GM12878 (cell line): ENCODE results near the gene SYPL2.

Experiments
- ASH2L ChIP-seq: fragments of 300-600, 200-600 bp; sonication (generic); IDR thresholded peaks from 2 replicates; pipeline ENCODE4 v1.6.1; 2017; ENCODE audit warnings: low read depth, mild to moderate bottlenecking, borderline replicate concordance
- CREB1 ChIP-seq: IDR thresholded peaks from 2 replicates; pipeline ENCODE4 v1.6.1; 2012; ENCODE audit warnings: low read depth, mild to moderate bottlenecking, inconsistent platforms
- CTCF ChIP-seq, 3 experiments: IDR thresholded peaks in 2 of 3; conservative IDR thresholded peaks in 1 of 3; 2 replicates each; pipeline ENCODE4 v1.5.1; 2011; ENCODE audit warnings: low read depth in 3 of 3, low read length in 3 of 3, mild to moderate bottlenecking in 3 of 3, control low read depth in 2 of 3, moderate library complexity in 2 of 3, inconsistent platforms in 1 of 3, mixed read lengths in 1 of 3; ENCODE audit not compliant: control insufficient read depth in 2 of 3, insufficient read depth in 1 of 3; ENCODE audit errors: extremely low read depth in 1 of 3
- MYC ChIP-seq: IDR thresholded peaks from 2 replicates; pipeline ENCODE4 v1.6.1; 2011; ENCODE audit warnings: mild to moderate bottlenecking, low read length, moderate library complexity, inconsistent platforms; ENCODE audit not compliant: insufficient read depth, insufficient replicate concordance, insufficient read length, severe bottlenecking
- NR2C2 ChIP-seq: IDR thresholded peaks from 2 replicates; pipeline ENCODE4 v1.6.1; 2011; ENCODE audit warnings: borderline replicate concordance, low read depth; ENCODE audit not compliant: control insufficient read depth, insufficient read length
- USF1 ChIP-seq: IDR thresholded peaks from 2 replicates; pipeline ENCODE4 v1.6.1; 2011; ENCODE audit warnings: borderline replicate concordance, low read depth, mild to moderate bottlenecking, moderate library complexity, mixed read lengths, low read length; ENCODE audit not compliant: insufficient read depth; ENCODE audit errors: extremely low read length
- TF ChIP-seq, protein P1 (sequence below): IDR thresholded peaks from 2 replicates; pipeline ENCODE4 v1.6.1; 2012; ENCODE audit warnings: low read depth, low read length, improper control_type of control experiment

GRCh38 chr1:109474697-109475096 lies 8.4 kb downstream of the SYPL2 start:
- TF ChIP-seq ASH2L (no peak), CTCF (IDR thresholded peaks at IDR 0.05 in 2 of 3, conservative IDR thresholded peaks at IDR 0.05 in 1 of 3; ENCODE audit: control insufficient read depth in 2 of 3, extremely low read depth in 1 of 3, insufficient read depth in 1 of 3, low read depth in 3 of 3, low read length in 3 of 3) (no peak), USF1 (no peak), MYC (no peak), CREB1 (no peak), NR2C2 (no peak)
- TF ChIP-seq, protein P1, sequence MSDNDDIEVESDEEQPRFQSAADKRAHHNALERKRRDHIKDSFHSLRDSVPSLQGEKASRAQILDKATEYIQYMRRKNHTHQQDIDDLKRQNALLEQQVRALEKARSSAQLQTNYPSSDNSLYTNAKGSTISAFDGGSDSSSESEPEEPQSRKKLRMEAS = no peak
